GM12891 (cell line): ENCODE results near the gene IGSF8.

Experiments
- DNase-seq: peaks from one replicate; pipeline ENCODE4 v3.0.0; 2011; ENCODE audit warnings: low spot score; ENCODE audit not compliant: insufficient read length
- FAIRE-seq: peaks from 2 replicates; lab custom pipeline; 2011; peaks lifted over from hg19 to GRCh38; lab: Jason Lieb, UNC
- PAX5 ChIP-seq: IDR thresholded peaks from 2 replicates; pipeline ENCODE4 v1.6.1; 2011; ENCODE audit warnings: low read length, moderate library complexity, mild to moderate bottlenecking; ENCODE audit not compliant: insufficient read depth, severe bottlenecking
- POLR2A ChIP-seq: IDR thresholded peaks from 2 replicates; pipeline ENCODE4 v1.6.1; 2011; ENCODE audit warnings: low read depth, low read length, control low read depth
- POLR2AphosphoS5 ChIP-seq: IDR thresholded peaks from 2 replicates; pipeline ENCODE4 v1.6.1; 2011; ENCODE audit warnings: low read depth, low read length, control low read depth
- POU2F2 ChIP-seq: IDR thresholded peaks from 2 replicates; pipeline ENCODE4 v1.6.1; 2011; ENCODE audit warnings: low read depth, mild to moderate bottlenecking, control low read depth, low read length, moderate library complexity
- SPI1 ChIP-seq: IDR thresholded peaks from 2 replicates; pipeline ENCODE4 v1.6.1; 2011; ENCODE audit warnings: low read depth, low read length, control low read depth
- TAF1 ChIP-seq: IDR thresholded peaks from 2 replicates; pipeline ENCODE4 v1.6.1; 2011; ENCODE audit warnings: low read depth, low read length, control low read depth

Gene IGSF8

GRCh38 chr1:160134791-160135572 is 36.6 kb upstream of the IGSF8 start:
- TF ChIP-seq POLR2A (no peak), TAF1 (no peak), SPI1 (no peak), POU2F2 (no peak)
- DNase-seq (no peak), FAIRE-seq (no peak)

GRCh38 chr1:160133990-160134770 is 35.8 kb upstream of the IGSF8 start:
- no peak for FAIRE-seq
- TF ChIP-seq TAF1 (no peak), SPI1 (no peak), PAX5 (no peak), POU2F2 (no peak), POLR2A (no peak), POLR2AphosphoS5 (no peak)
- no peak for DNase-seq

GRCh38 chr1:160131803-160132565 is 33.6 kb upstream of the IGSF8 start:
- DNase-seq (no peak), FAIRE-seq (no peak)
- TF ChIP-seq PAX5 = no peak
- no peak for TF ChIP-seq POLR2A
- no peak for TF ChIP-seq POU2F2
- no peak for TF ChIP-seq POLR2AphosphoS5
- no peak for TF ChIP-seq TAF1
- TF ChIP-seq SPI1 = no peak

GRCh38 chr1:160130939-160131338 is 32.5 kb upstream of the IGSF8 start:
- no peak for TF ChIP-seq TAF1
- FAIRE-seq (no peak), DNase-seq (no peak)

GRCh38 chr1:160130486-160130885 is 32.1 kb upstream of the IGSF8 start:
- no peak for TF ChIP-seq POLR2AphosphoS5
- no peak for TF ChIP-seq SPI1
- no peak for TF ChIP-seq TAF1
- TF ChIP-seq PAX5 = no peak
- TF ChIP-seq POU2F2 = no peak
- TF ChIP-seq POLR2A = no peak
- DNase-seq (no peak), FAIRE-seq (no peak)

GRCh38 chr1:160129966-160130365 is 31.5 kb upstream of the IGSF8 start:
- FAIRE-seq (no peak), DNase-seq (no peak)

GRCh38 chr1:160129558-160129957 is 31.1 kb upstream of the IGSF8 start:
- FAIRE-seq (no peak), DNase-seq (no peak)
- no peak for TF ChIP-seq TAF1
- TF ChIP-seq POLR2AphosphoS5 = no peak
- TF ChIP-seq POLR2A = no peak
- TF ChIP-seq POU2F2 = no peak
- no peak for TF ChIP-seq SPI1
- TF ChIP-seq PAX5 = no peak

More at GRCh38 chr1:160129966-160130365, 31.5 kb upstream of the IGSF8 start:
- TF ChIP-seq PAX5 (no peak), POLR2A (no peak), POU2F2 (no peak), TAF1 (no peak), SPI1 (no peak), POLR2AphosphoS5 (no peak)

GRCh38 chr1:160129046-160129445 is 30.6 kb upstream of the IGSF8 start:
- no peak for TF ChIP-seq POLR2AphosphoS5
- TF ChIP-seq POLR2A = no peak
- no peak for TF ChIP-seq PAX5
- no peak for TF ChIP-seq SPI1
- no peak for TF ChIP-seq POU2F2
- no peak for TF ChIP-seq TAF1
- no peak for DNase-seq
- FAIRE-seq = no peak

- DNase-seq (no peak), FAIRE-seq (no peak)
- TF ChIP-seq TAF1 (no peak), POU2F2 (no peak), SPI1 (no peak), PAX5 (no peak), POLR2AphosphoS5 (no peak), POLR2A (no peak)
Measured at GRCh38 chr1:160128636-160129035, 30.2 kb upstream of the IGSF8 start.
